GM21717 (cell line): ENCODE data around the gene ELF3.
"Not testable (repeated sequence)": the region's sequence is repeated elsewhere in the genome, so short reads cannot be mapped to it uniquely, and the experiment has no call there.

Experiments
- ATAC-seq: cut with Tn5 transposase; IDR thresholded peaks from one replicate; pipeline ENCODE4 v1.9.1; 2021; ENCODE audit warnings: mild to moderate bottlenecking, moderate library complexity; ENCODE audit not compliant: unreplicated experiment

The ELF3 gene

GRCh38 chr1:202010180-202011015 lies at the start of gene ELF3:
TSS of gene ELF3 (plus strand) at chr1:202010587. CDS start at chr1:202011137, 550 bp downstream.
- ATAC-seq = peak; percentile 62

GRCh38 chr1:201962382-201962781 lies 48.0 kb upstream of the ELF3 start:
- not testable (repeated sequence) for ATAC-seq

GRCh38 chr1:201964261-201964660 lies 46.1 kb upstream of the ELF3 start:
- ATAC-seq = no peak

- no peak for ATAC-seq
Measured at GRCh38 chr1:201966171-201966570, 44.2 kb upstream of the ELF3 start.

GRCh38 chr1:201968202-201968925 lies 42.0 kb upstream of the ELF3 start:
- no peak for ATAC-seq

DNA sequence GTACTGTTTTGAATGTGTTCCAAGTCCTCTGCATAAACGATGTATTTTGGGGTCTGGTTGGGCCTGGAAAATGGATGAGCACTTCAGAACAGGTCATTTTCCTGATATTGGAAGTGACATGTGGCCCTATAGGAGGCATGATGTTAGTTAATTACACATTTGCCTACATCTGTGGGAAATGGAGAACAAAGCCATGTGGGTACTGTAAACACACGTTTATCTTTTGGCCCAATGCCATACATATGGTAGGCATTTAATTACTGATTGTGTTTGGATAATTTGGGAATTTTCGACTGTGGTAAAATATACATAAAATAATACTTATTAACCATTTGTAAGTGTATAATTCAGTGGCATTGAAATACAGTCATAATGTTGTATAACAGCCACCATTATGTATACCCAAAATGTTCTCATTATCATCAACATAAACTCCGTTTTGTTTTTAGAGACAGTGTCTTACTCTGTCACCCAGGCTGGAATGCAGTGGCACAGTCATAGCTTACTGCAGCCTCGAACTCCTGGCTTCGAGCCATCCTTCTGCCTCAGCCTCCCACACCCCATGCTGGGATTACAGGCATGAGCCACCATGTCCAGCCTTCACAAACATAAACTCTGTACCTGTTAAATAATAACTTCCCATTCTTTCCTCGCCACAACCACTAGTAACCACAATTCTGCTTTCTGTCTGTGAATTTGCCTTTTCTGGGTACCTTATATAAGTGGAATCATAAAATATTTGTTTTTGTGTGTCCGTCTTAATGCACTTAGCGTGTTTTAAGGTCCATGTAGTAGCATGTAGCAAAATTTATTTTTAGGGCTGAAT lies 39.8 kb upstream of the ELF3 start:
- ATAC-seq = no peak

- ATAC-seq = no peak
Measured at GRCh38 chr1:201982082-201982622, 28.2 kb upstream of the ELF3 start.

GRCh38 chr1:201982623-201983379 lies 27.6 kb upstream of the ELF3 start, which contains the start of gene RNPEP:
TSS of gene RNPEP (plus strand) at chr1:201982648. CDS start at chr1:201982667, 19 bp downstream.
- peak; percentile 72 for ATAC-seq

DNA sequence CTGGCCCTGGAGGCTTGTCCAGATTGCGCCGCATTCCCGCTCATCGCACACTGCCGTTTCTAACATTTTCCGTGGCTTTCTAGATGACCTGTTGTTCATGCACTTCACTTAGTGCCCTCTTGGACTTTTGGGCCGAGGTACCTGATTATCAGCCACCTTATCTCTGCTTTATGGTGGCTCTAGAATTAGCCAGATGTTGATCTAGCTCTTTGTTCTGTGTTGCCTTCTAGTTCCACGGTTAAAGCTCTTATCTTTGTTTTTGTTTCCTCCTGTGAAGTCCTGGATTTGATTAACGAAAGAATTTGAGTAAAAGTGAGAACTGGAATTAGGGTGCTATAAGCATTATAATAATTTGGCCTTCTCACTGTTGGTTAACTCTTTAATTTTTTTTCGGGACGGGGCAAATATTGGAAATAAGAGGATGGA lies 27.0 kb upstream of the ELF3 start:
- no peak for ATAC-seq

DNA sequence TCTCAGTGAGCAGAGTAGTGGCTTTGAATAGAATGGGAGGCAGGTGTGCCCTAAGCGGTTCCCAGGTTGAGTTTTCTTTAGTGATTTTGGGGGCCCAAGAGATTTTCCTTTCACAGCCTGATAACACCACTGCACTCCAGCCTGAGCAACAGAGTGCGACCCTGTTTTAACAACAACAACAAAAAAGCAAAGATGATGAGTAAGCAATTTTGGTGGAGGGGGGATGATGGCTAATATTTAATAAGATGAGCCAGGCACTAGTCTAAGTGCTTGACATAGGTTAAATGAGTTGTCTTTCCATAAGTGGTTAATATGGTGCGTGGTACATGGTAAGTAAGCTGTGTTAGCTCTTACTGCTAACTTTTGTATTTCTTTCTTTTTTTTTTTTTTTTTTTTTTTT lies 25.9 kb upstream of the ELF3 start:
- no peak for ATAC-seq

- ATAC-seq = no peak
Measured at GRCh38 chr1:201985355-201985754, 25.0 kb upstream of the ELF3 start.

- ATAC-seq = no peak
Measured at GRCh38 chr1:201988601-201989000, 21.8 kb upstream of the ELF3 start.

- no peak for ATAC-seq
Measured at GRCh38 chr1:201989354-201990128, 20.8 kb upstream of the ELF3 start.

- ATAC-seq = no peak
Measured at GRCh38 chr1:201990427-201990826, 20.0 kb upstream of the ELF3 start.

DNA sequence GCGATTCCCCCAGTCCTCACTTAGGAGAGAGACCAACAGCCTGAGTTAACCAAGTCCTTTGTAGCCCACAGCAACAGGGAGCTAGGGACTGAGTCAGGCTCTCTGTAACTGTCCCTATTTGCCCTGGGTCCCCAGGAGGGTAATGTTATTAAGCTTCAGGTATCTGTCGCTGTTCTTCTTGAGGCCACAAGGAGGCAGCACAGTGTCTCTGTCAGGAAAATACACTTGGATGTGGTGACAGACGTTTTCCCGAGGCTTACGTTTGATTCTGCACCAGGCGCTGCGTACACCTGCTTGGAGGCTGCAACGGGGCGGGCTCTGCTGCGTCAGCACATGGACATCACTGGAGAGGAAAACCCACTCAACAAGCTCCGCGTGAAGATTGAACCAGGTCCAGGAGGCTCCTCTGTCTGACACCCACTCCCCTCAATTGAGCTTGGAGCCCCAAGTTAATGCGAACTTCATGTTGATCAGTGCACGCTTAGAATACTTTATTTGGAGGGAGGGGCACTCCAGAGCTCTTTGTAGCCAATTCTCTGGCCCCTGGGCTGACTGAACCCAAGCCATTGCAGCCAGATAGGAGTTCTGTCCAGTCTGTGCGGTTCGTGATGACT lies 10.7 kb upstream of the ELF3 start:
- no peak for ATAC-seq

DNA sequence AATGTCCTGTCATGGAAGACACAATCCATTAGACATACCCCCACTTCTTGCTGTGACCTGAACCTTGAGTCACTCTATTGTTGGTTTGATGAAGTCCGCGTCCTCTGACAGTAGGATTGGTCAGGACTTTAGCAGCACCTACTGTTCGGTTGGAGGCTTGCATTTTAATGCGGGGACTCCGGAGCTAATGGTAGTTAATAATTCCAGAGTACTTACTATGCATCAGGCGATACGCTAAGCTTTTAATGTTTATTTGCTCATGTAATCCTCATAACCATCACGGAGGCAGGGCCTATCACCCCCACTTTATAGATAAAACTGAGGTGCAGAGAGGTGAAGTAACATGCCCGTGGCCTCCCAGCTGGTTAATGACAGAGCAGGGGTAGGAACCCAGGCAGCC lies 7.9 kb upstream of the ELF3 start:
- ATAC-seq = no peak

- no peak for ATAC-seq
Measured at GRCh38 chr1:202004711-202005110, 5.7 kb upstream of the ELF3 start.

GRCh38 chr1:202005958-202006357 lies 4.4 kb upstream of the ELF3 start:
- no peak for ATAC-seq

DNA sequence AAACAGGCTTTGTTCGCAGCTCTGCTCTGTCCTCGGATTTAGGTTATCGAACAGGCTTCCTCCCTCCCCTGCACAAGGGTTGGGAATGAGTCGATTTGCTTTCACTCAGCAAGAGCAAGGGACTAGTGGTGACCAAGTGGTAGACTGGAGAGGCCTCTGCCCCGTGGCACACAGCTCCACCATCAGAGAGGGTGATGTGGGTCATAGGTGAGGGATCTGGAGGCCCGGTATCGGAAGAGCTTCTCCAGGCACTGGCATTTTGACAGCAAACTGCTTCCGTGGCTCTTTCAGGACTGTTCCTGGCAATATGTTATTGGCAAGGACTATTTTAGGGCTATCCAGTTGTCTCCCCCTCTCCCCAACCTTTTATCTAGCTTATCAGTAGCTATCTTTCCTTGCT lies 3.1 kb upstream of the ELF3 start:
- ATAC-seq = no peak
